OCI-LY3 (cell line): ENCODE data around the gene FUS.

Experiments used
- EZH2phosphoT487 ChIP-seq: fragments of 200-600 bp; shearing (Covaris generic); IDR thresholded peaks from 2 replicates; pipeline ENCODE4 v1.6.1; 2018; ENCODE audit warnings: antibody characterized with exemption, mixed run types, low read depth
- TF ChIP-seq, protein P1 (sequence below): fragments of 200-600, 300-600 bp; sonication (generic); IDR thresholded peaks from 2 replicates; pipeline ENCODE4 v1.5.1; 2014; ENCODE audit warnings: antibody characterized with exemption, low read length, low read depth

DNA sequence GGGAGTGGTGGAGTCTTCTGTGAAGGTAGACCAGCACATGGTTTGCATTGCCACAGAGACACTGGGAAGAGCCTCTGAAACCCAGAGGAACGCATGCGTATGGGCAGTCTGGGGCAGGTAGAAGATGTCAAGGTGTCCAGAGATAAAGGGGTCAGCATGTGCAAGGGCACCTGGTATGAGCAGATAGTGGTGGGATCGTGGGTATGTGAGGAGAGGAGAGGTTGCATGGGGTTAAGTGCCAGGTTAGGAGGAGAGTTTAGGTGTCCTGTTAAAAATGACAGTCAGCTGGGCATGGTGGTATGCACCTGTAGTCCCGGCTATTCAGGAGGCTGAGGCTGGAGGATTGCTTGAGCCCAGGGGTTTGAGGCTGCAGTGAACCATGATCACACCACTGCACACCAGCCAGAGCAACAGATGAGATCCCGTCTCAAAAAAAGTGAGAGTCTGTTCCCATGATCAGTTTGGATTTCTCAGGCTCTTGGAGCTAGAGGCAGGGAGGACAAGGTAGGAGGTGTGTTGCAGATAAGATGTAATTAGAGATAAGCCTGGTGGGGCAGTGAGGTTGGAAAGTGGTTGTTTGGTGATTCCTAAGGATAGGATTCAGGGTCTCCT lies 19.6 kb downstream of the FUS start:
- TF ChIP-seq, protein P1, sequence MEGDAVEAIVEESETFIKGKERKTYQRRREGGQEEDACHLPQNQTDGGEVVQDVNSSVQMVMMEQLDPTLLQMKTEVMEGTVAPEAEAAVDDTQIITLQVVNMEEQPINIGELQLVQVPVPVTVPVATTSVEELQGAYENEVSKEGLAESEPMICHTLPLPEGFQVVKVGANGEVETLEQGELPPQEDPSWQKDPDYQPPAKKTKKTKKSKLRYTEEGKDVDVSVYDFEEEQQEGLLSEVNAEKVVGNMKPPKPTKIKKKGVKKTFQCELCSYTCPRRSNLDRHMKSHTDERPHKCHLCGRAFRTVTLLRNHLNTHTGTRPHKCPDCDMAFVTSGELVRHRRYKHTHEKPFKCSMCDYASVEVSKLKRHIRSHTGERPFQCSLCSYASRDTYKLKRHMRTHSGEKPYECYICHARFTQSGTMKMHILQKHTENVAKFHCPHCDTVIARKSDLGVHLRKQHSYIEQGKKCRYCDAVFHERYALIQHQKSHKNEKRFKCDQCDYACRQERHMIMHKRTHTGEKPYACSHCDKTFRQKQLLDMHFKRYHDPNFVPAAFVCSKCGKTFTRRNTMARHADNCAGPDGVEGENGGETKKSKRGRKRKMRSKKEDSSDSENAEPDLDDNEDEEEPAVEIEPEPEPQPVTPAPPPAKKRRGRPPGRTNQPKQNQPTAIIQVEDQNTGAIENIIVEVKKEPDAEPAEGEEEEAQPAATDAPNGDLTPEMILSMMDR = no peak
- TF ChIP-seq EZH2phosphoT487 = no peak
